Esophagus muscularis mucosa (tissue), 3 donors: Measurements from ENCODE around the gene TKTL1.

Source experiments
- POLR2A ChIP-seq: fragments of 450-650 bp; IDR thresholded peaks from one replicate; pipeline ENCODE4 v1.6.1; 2017; ENCODE audit warnings: antibody characterized with exemption, moderate library complexity, mild to moderate bottlenecking, low read depth
- TF ChIP-seq, protein P1 (sequence below), 3 experiments: fragments of 200-600 bp in 2 of 3; fragments of 450-650 bp in 1 of 3; sonication (generic) in 2 of 3; IDR thresholded peaks; one replicate each; pipeline ENCODE4 v1.5.1; 2017 to 2019; ENCODE audit warnings: antibody characterized with exemption in 3 of 3, mild to moderate bottlenecking in 2 of 3, moderate library complexity in 1 of 3

DNA sequence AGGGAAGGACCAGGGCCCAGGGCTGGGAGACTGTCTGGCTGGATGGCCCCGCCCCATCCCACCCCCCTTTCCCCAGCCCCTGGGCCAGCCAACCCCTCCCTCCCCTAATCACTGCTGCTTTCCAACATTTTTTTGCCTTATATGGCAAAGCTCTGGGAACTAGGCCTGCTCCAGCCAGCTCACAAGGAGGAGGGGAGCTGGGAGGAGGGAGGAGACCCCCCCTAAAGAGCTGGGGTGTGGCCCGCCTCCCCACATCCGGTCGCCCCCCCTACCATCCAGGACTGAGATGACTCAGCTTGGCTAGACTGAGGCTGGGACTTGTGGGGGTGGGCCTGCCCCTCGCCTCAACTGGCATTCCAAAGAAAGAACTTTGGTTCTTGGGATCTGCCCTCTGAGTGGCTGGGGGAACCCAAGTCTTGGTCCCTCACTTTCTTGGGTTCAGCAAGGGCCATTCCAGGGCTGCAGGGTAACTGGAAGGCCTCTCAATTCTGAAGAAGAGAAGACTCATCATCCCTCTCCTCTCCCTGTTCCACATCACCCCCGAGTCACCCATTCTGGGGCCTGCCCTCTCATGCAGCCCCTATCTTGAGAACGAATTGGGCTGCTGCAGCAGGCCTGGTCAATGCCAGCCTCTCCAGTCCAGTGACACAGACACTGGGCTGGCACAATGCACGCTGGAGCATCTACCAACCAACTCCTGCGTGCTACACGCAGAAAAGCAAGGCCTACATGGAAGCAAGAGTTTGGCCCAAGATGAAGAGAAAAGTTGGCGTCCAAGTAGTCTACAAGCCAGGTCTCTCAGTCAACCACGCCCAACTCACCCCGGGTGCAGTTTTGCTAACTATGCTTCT lies 74.1 kb downstream of the TKTL1 start:
- TF ChIP-seq, protein P1, sequence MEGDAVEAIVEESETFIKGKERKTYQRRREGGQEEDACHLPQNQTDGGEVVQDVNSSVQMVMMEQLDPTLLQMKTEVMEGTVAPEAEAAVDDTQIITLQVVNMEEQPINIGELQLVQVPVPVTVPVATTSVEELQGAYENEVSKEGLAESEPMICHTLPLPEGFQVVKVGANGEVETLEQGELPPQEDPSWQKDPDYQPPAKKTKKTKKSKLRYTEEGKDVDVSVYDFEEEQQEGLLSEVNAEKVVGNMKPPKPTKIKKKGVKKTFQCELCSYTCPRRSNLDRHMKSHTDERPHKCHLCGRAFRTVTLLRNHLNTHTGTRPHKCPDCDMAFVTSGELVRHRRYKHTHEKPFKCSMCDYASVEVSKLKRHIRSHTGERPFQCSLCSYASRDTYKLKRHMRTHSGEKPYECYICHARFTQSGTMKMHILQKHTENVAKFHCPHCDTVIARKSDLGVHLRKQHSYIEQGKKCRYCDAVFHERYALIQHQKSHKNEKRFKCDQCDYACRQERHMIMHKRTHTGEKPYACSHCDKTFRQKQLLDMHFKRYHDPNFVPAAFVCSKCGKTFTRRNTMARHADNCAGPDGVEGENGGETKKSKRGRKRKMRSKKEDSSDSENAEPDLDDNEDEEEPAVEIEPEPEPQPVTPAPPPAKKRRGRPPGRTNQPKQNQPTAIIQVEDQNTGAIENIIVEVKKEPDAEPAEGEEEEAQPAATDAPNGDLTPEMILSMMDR (IDR thresholded peaks at IDR 0.05): no peak
- no peak for TF ChIP-seq POLR2A
